Uterus (tissue), 4 donors: ENCODE results near the gene MB. TPM values are rescaled to one million over a fixed set of nuclear protein-coding genes. Genes with fewer than 3 reads are reported as not detected.

Source experiments
- DNase-seq, 2 donors: peaks; one replicate each; pipeline ENCODE4 v3.0.0-alpha.2; 2019 to 2020
- H3K27ac ChIP-seq, 2 donors: fragments of 200-600 bp; sonication (generic); 1 replicate in 1 of 2; 2 replicates in 1 of 2; pipeline ENCODE4 v1.5.1; 2016 to 2018
- H3K27me3 ChIP-seq, 2 donors: fragments of 200-600 bp; sonication (generic); one replicate each; pipeline ENCODE4 v1.5.1; 2018 to 2019; ENCODE audit warnings: control low read depth in 1 of 2
- H3K36me3 ChIP-seq, 2 donors: fragments of 200-600 bp; sonication (generic); one replicate each; pipeline ENCODE4 v1.5.1; 2019; ENCODE audit warnings: control low read depth in 1 of 2
- H3K4me1 ChIP-seq, 2 donors: fragments of 200-600 bp; sonication (generic); one replicate each; pipeline ENCODE4 v1.5.1; 2018 to 2019; ENCODE audit warnings: control low read depth in 1 of 2
- H3K4me3 ChIP-seq, 2 donors: fragments of 200-600 bp; sonication (generic); 1 replicate in 1 of 2; 2 replicates in 1 of 2; pipeline ENCODE4 v1.5.1; 2018 to 2019; ENCODE audit warnings: mild to moderate bottlenecking in 1 of 2
- H3K9me3 ChIP-seq, 2 donors: fragments of 200-600 bp; sonication (generic); one replicate each; pipeline ENCODE4 v1.5.1; 2019; ENCODE audit warnings: control low read depth in 1 of 2
- CTCF ChIP-seq, 4 experiments: fragments of 200-600 bp in 2 of 4; fragments of 450-650 bp in 2 of 4; sonication (generic) in 2 of 4; IDR thresholded peaks; one replicate each; pipeline ENCODE4 v1.5.1; 2016 to 2019; ENCODE audit warnings: antibody characterized with exemption in 4 of 4, mild to moderate bottlenecking in 2 of 4, moderate library complexity in 1 of 4
- POLR2A ChIP-seq, 2 donors: fragments of 450-650 bp; IDR thresholded peaks; one replicate each; pipeline ENCODE4 v1.6.1; 2016; ENCODE audit warnings: antibody characterized with exemption in 2 of 2, mild to moderate bottlenecking in 1 of 2, moderate library complexity in 1 of 2
- intact Hi-C: fragments of 100-400 bp; cut with DNase I; formaldehyde crosslinking; loops from one replicate; pipeline ENCODE4 v1.15.1; 2023; ENCODE audit warnings: low total_unique reads
- total RNA-seq, 4 donors: library from RNA; depleted of rRNA in 3 of 4; stranded (reverse); fragments of >200 nt in 3 of 4; gene quantifications; one replicate each; pipeline versions ENCODE4 v1.1.0 to v1.2.4, GENCODE V29; 2014 to 2023
- donor health status: DM: yes; HTN: yes; CAD: no.

MB gene
- total RNA-seq, 4 donors from 2014 or later, result 1.8 to 2.5 TPM; not detected in 2

GRCh38 chr22:35559354-35560005 is 57.6 kb downstream of the MB start:
- H3K27ac ChIP-seq, result no peak overlapping the region
- TF ChIP-seq CTCF (IDR thresholded peaks at IDR 0.05) (no peak), POLR2A (IDR thresholded peaks at IDR 0.05) (no peak)
- intact Hi-C loops, result no loop called here

GRCh38 chr22:35558719-35559118 is 58.4 kb downstream of the MB start:
- intact Hi-C loops, result no loop called here
- Histone ChIP-seq H3K4me3 (no peak overlapping the region), H3K9me3 (no peaks in the 10 kb centered on the region), H3K36me3 (no peaks in the 10 kb centered on the region), H3K27me3 (no peaks in the 10 kb centered on the region), H3K27ac (no peak overlapping the region), H3K4me1 (no peaks in the 10 kb centered on the region)
- TF ChIP-seq CTCF (IDR thresholded peaks at IDR 0.05) (no peak), POLR2A (IDR thresholded peaks at IDR 0.05) (no peak)
- DNase-seq, result no peak

More at GRCh38 chr22:35559354-35560005, 57.6 kb downstream of the MB start:
- no peaks in the 10 kb centered on the region for H3K4me1 ChIP-seq
- H3K4me3 ChIP-seq, result no peak overlapping the region
- H3K9me3 ChIP-seq, result no peaks in the 10 kb centered on the region
- no peaks in the 10 kb centered on the region for H3K27me3 ChIP-seq
- DNase-seq, result no peak
- no peaks in the 10 kb centered on the region for H3K36me3 ChIP-seq

- Histone ChIP-seq H3K9me3 (no peaks in the 10 kb centered on the region), H3K27me3 (no peaks in the 10 kb centered on the region), H3K4me3 (no peak overlapping the region), H3K4me1 (no peaks in the 10 kb centered on the region), H3K27ac (no peak overlapping the region), H3K36me3 (no peaks in the 10 kb centered on the region)
- DNase-seq, result no peak
- intact Hi-C loops, result no loop called here
- TF ChIP-seq CTCF (IDR thresholded peaks at IDR 0.05) (no peak), POLR2A (IDR thresholded peaks at IDR 0.05) (no peak)
Observed at GRCh38 chr22:35558031-35558430, 59.1 kb downstream of the MB start.

Other genes with a start within 250 kb of the MB start
- 10 to 100 TPM in 1 of 4 donors, 1 to 10 TPM in 2, under 1 TPM in 1; 0.51 to 13.8 (median 8.5) TPM for gene HMOX1, start 236.2 kb downstream of the MB start, total RNA-seq
- gene MCM5, start 217.2 kb downstream of the MB start, total RNA-seq, result 10 to 100 TPM; 15.9 to 60.6 (median 40.3) TPM
- gene RASD2, start 76.5 kb downstream of the MB start, total RNA-seq, result 10 to 100 TPM in 1 of 4 donors, 1 to 10 TPM in 1, not detected in 2; 4.9 to 10.7 TPM
- 10 to 100 TPM in 2 of 4 donors, 1 to 10 TPM in 2; 5.3 to 19.8 (median 13.0) TPM for gene APOL6, start 31.1 kb upstream of the MB start, total RNA-seq
- not detected for gene APOL5, start 100.5 kb upstream of the MB start, total RNA-seq